ENCODE results near the gene SWI5.

GRCh38 chr9:128335161-128335560 is 59.1 kb downstream of the SWI5 start:
- TF ChIP-seq STAT1 (IDR thresholded peaks at IDR 0.05; ENCODE audit: unreplicated experiment) (no peak), EZH2 (IDR thresholded peaks at IDR 0.05; ENCODE audit: low read depth, unreplicated experiment) (no peak), EZH2phosphoT487 (IDR thresholded peaks at IDR 0.05; ENCODE audit: unreplicated experiment) (no peak), ZNF114 (CRISPR knock-in tag; IDR thresholded peaks at IDR 0.05) (no peak), NANOG (IDR thresholded peaks at IDR 0.05; ENCODE audit: borderline replicate concordance) (no peak), POLR2AphosphoS5 (IDR thresholded peaks at IDR 0.05; ENCODE audit: low read depth) (no peak), JUNB (IDR thresholded peaks at IDR 0.05; ENCODE audit: unreplicated experiment) (no peak), CREB1 (CRISPR knock-in tag; IDR thresholded peaks at IDR 0.05; ENCODE audit: low read depth) (no peak), ZNF462 (CRISPR knock-in tag; IDR thresholded peaks at IDR 0.05) (no peak)
- TF ChIP-seq, protein P1, sequence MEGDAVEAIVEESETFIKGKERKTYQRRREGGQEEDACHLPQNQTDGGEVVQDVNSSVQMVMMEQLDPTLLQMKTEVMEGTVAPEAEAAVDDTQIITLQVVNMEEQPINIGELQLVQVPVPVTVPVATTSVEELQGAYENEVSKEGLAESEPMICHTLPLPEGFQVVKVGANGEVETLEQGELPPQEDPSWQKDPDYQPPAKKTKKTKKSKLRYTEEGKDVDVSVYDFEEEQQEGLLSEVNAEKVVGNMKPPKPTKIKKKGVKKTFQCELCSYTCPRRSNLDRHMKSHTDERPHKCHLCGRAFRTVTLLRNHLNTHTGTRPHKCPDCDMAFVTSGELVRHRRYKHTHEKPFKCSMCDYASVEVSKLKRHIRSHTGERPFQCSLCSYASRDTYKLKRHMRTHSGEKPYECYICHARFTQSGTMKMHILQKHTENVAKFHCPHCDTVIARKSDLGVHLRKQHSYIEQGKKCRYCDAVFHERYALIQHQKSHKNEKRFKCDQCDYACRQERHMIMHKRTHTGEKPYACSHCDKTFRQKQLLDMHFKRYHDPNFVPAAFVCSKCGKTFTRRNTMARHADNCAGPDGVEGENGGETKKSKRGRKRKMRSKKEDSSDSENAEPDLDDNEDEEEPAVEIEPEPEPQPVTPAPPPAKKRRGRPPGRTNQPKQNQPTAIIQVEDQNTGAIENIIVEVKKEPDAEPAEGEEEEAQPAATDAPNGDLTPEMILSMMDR (conservative IDR thresholded peaks at IDR 0.05; ENCODE audit: low read depth in 2 of 2) = no peak
- TF ChIP-seq, protein P2, sequence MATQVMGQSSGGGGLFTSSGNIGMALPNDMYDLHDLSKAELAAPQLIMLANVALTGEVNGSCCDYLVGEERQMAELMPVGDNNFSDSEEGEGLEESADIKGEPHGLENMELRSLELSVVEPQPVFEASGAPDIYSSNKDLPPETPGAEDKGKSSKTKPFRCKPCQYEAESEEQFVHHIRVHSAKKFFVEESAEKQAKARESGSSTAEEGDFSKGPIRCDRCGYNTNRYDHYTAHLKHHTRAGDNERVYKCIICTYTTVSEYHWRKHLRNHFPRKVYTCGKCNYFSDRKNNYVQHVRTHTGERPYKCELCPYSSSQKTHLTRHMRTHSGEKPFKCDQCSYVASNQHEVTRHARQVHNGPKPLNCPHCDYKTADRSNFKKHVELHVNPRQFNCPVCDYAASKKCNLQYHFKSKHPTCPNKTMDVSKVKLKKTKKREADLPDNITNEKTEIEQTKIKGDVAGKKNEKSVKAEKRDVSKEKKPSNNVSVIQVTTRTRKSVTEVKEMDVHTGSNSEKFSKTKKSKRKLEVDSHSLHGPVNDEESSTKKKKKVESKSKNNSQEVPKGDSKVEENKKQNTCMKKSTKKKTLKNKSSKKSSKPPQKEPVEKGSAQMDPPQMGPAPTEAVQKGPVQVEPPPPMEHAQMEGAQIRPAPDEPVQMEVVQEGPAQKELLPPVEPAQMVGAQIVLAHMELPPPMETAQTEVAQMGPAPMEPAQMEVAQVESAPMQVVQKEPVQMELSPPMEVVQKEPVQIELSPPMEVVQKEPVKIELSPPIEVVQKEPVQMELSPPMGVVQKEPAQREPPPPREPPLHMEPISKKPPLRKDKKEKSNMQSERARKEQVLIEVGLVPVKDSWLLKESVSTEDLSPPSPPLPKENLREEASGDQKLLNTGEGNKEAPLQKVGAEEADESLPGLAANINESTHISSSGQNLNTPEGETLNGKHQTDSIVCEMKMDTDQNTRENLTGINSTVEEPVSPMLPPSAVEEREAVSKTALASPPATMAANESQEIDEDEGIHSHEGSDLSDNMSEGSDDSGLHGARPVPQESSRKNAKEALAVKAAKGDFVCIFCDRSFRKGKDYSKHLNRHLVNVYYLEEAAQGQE (IDR thresholded peaks at IDR 0.05; ENCODE audit: unreplicated experiment) = no peak
- TF ChIP-seq, protein P3, sequence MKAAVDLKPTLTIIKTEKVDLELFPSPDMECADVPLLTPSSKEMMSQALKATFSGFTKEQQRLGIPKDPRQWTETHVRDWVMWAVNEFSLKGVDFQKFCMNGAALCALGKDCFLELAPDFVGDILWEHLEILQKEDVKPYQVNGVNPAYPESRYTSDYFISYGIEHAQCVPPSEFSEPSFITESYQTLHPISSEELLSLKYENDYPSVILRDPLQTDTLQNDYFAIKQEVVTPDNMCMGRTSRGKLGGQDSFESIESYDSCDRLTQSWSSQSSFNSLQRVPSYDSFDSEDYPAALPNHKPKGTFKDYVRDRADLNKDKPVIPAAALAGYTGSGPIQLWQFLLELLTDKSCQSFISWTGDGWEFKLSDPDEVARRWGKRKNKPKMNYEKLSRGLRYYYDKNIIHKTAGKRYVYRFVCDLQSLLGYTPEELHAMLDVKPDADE (IDR thresholded peaks at IDR 0.05) = no peak
